HG03469 (cell line): ENCODE results near the gene CDKN1C.

ENCODE experiments used
- ATAC-seq: cut with Tn5 transposase; IDR thresholded peaks from one replicate; pipeline ENCODE4 v1.9.1; 2021; ENCODE audit warnings: mild to moderate bottlenecking, moderate library complexity, moderate number of reproducible peaks; ENCODE audit not compliant: unreplicated experiment

CDKN1C gene

GRCh38 chr11:2890466-2891294 lies 5.1 kb upstream of the CDKN1C start:
- ATAC-seq: no peak

- ATAC-seq: no peak
Observed at GRCh38 chr11:2889362-2890273, 4.0 kb upstream of the CDKN1C start.

- ATAC-seq: no peak
Observed at GRCh38 chr11:2888266-2888968, 2.8 kb upstream of the CDKN1C start.

- no peak for ATAC-seq
Observed at GRCh38 chr11:2887515-2888195, 2.1 kb upstream of the CDKN1C start.

GRCh38 chr11:2886936-2887335 lies 1.4 kb upstream of the CDKN1C start:
- ATAC-seq: no peak

- ATAC-seq: no peak
Observed at GRCh38 chr11:2886191-2886894, 768 bp upstream of the CDKN1C start.

GRCh38 chr11:2885017-2885677 lies 428 bp downstream of the CDKN1C start:
- no peak for ATAC-seq

- no peak for ATAC-seq
Observed at GRCh38 chr11:2883979-2884815, 1.4 kb downstream of the CDKN1C start.

GRCh38 chr11:2883640-2883978 lies 2.0 kb downstream of the CDKN1C start:
- no peak for ATAC-seq

- ATAC-seq: no peak
Observed at GRCh38 chr11:2882396-2883110, 3.0 kb downstream of the CDKN1C start.

GRCh38 chr11:2881981-2882375 lies 3.6 kb downstream of the CDKN1C start:
- no peak for ATAC-seq

- no peak for ATAC-seq
Observed at GRCh38 chr11:2881076-2881980, 4.2 kb downstream of the CDKN1C start.

- no peak for ATAC-seq
Observed at GRCh38 chr11:2880646-2881045, 4.9 kb downstream of the CDKN1C start.

- no peak for ATAC-seq
Observed at GRCh38 chr11:2878782-2879181, 6.8 kb downstream of the CDKN1C start.

- no peak for ATAC-seq
Observed at GRCh38 chr11:2877474-2877873, 8.1 kb downstream of the CDKN1C start.

GRCh38 chr11:2874963-2875362 lies 10.6 kb downstream of the CDKN1C start:
- no peak for ATAC-seq
